Measurements from ENCODE around the gene SMYD2. TPM values are rescaled to one million over a fixed set of nuclear protein-coding genes. Genes with fewer than 3 reads are reported as not detected.

The SMYD2 gene
- total RNA-seq, 2 donors from 2014 or later, result 14.0 to 19.7 TPM

GRCh38 chr1:214303141-214303930, 22.4 kb downstream of the SMYD2 start:
- no peak for DNase-seq (ENCODE audit: low spot score)
- Mint-ChIP-seq H3K36me3 (no peaks in the 10 kb centered on the region), H3K4me3 (no peak overlapping the region), H3K4me1 (ENCODE audit: low read depth in 2 of 2) (peaks cover 9 to 17% of the 10 kb centered on the region in 2 donors), H3K27me3 (no peaks in the 10 kb centered on the region), H3K27ac (no peak overlapping the region), H3K9me3 (no peaks in the 10 kb centered on the region)
- ATAC-seq, result no peak

DNA sequence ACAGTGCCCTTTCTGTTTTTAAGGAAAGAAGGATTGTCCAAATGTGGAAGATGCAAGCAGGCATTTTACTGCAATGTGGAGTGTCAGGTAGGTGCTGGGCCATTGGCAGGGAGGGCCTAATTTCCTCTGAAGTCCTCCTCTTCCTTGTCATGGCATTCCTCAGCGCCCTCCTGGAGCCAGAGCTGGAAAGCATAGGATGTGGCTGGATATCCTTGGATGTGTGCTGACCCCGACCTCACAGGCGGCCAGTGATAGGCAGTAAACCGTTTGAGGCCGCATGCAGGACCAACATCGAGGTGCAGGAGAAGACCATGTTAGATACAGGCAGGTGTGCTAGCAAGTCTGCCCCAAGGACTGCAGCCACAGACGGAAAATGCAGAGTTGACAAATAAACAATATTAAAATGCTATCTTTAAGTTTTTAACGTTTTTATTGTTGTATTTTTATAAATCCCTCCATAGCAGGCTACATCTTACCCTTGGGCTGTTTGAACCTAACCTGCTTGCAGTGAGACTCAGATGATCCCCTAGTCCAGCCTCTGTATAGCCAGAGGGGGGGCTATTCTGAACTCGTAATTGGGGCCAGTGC, 24.3 kb downstream of the SMYD2 start:
- H3K36me3 Mint-ChIP-seq, result no peaks in the 10 kb centered on the region
- H3K4me3 Mint-ChIP-seq, result no peak overlapping the region
- no peak overlapping the region for H3K27ac Mint-ChIP-seq
- H3K4me1 Mint-ChIP-seq (ENCODE audit: low read depth in 2 of 2), result peaks cover 26 to 27% of the 10 kb centered on the region in 2 donors
- no peaks in the 10 kb centered on the region for H3K27me3 Mint-ChIP-seq
- ATAC-seq (no peak), DNase-seq (ENCODE audit: low spot score) (no peak)
- no peaks in the 10 kb centered on the region for H3K9me3 Mint-ChIP-seq

- DNase-seq (ENCODE audit: low spot score) (no peak), ATAC-seq (no peak)
- no peaks in the 10 kb centered on the region for H3K36me3 Mint-ChIP-seq
- H3K4me3 Mint-ChIP-seq, result no peak overlapping the region
- peaks cover 27 to 35% of the 10 kb centered on the region in 2 donors for H3K4me1 Mint-ChIP-seq (ENCODE audit: low read depth in 2 of 2)
- H3K27me3 Mint-ChIP-seq, result no peaks in the 10 kb centered on the region
- H3K9me3 Mint-ChIP-seq, result no peaks in the 10 kb centered on the region
- no peak overlapping the region for H3K27ac Mint-ChIP-seq
Observed at GRCh38 chr1:214306269-214306668, 25.3 kb downstream of the SMYD2 start.

GRCh38 chr1:214310010-214310409, 29.1 kb downstream of the SMYD2 start:
- Mint-ChIP-seq H3K27ac (no peak overlapping the region), H3K4me1 (ENCODE audit: low read depth in 2 of 2) (peaks cover 16 to 42% of the 10 kb centered on the region in 2 donors), H3K36me3 (peaks cover 2% of the 10 kb centered on the region), H3K9me3 (no peaks in the 10 kb centered on the region), H3K4me3 (peak overlapping the region; percentile 74), H3K27me3 (no peaks in the 10 kb centered on the region)
- DNase-seq (ENCODE audit: low spot score) (no peak), ATAC-seq (peak in 1 of 2 donors; percentile 59)

GRCh38 chr1:214310777-214311690, 30.1 kb downstream of the SMYD2 start:
- H3K9me3 Mint-ChIP-seq, result no peaks in the 10 kb centered on the region
- ATAC-seq, result no peak
- peaks cover 7% of the 10 kb centered on the region for H3K36me3 Mint-ChIP-seq
- H3K27me3 Mint-ChIP-seq, result no peaks in the 10 kb centered on the region
- no peak for DNase-seq (ENCODE audit: low spot score)
- H3K4me3 Mint-ChIP-seq, result peak overlapping the region; percentile 74
- peak overlapping the region in 1 of 2 donors; percentile 79 for H3K27ac Mint-ChIP-seq
- H3K4me1 Mint-ChIP-seq (ENCODE audit: low read depth in 2 of 2), result peaks cover 16 to 42% of the 10 kb centered on the region in 2 donors

DNA sequence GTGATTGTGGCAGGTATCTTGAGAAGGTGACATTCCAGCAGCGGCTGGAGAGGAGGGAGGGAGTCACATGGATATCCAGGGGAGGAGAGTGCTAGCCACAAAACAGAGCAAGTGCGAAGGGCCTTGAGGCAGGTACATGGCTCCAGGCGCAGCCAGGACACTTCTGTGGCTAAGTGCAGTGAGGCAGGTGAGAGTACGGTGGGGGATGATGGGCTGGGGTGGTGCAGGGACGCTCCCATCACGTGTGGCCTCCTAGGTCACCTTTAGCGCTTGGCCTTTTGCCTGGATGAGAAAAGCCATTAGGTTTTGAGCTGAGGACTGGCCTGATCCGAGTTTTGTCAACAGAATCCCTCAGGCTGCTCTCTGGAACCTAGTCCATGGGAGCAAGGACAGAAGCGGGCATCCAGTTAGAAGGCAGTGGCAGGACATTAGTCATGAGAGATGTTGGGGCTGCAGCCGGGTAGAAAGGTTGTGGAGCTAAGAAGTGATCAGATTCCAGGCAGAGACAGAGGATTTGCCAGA, 31.6 kb downstream of the SMYD2 start:
- ATAC-seq, result no peak
- Mint-ChIP-seq H3K27ac (no peak overlapping the region), H3K36me3 (peaks cover 7% of the 10 kb centered on the region), H3K4me3 (no peak overlapping the region), H3K9me3 (no peaks in the 10 kb centered on the region), H3K4me1 (ENCODE audit: low read depth in 2 of 2) (peaks cover 16 to 42% of the 10 kb centered on the region in 2 donors), H3K27me3 (no peaks in the 10 kb centered on the region)
- DNase-seq (ENCODE audit: low spot score), result no peak

- no peak overlapping the region for H3K4me3 Mint-ChIP-seq
- H3K4me1 Mint-ChIP-seq (ENCODE audit: low read depth in 2 of 2), result peaks cover 12 to 35% of the 10 kb centered on the region in 2 donors
- no peaks in the 10 kb centered on the region for H3K9me3 Mint-ChIP-seq
- no peak for ATAC-seq
- H3K27me3 Mint-ChIP-seq, result no peaks in the 10 kb centered on the region
- no peak for DNase-seq (ENCODE audit: low spot score)
- H3K27ac Mint-ChIP-seq, result no peak overlapping the region
- peaks cover 17% of the 10 kb centered on the region for H3K36me3 Mint-ChIP-seq
Observed at GRCh38 chr1:214314178-214314843, 33.4 kb downstream of the SMYD2 start.

DNA sequence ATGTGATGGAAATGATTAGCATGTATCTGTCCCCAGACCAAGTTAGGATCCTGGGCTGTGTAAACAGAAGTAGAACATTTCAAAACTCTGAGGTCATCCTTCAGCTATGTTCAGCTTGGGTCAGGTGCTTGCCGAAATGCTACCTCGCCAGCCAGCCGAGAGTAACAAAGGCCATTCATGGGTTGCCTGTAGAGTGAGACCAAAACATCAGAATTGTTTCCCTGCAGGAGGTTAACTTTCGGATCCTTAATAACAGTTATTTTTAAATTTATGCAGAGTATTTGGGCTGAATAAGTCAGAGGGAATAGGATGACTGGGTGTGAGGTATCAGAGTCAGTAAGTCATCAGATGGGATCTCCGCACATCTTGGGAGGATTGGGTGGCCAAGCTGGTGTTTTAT, 35.6 kb downstream of the SMYD2 start:
- H3K36me3 Mint-ChIP-seq, result peaks cover 23% of the 10 kb centered on the region
- no peak overlapping the region for H3K4me3 Mint-ChIP-seq
- ATAC-seq (no peak), DNase-seq (ENCODE audit: low spot score) (no peak)
- no peaks in the 10 kb centered on the region for H3K9me3 Mint-ChIP-seq
- H3K4me1 Mint-ChIP-seq (ENCODE audit: low read depth in 2 of 2), result peaks cover 0 to 17% of the 10 kb centered on the region in 2 donors
- H3K27ac Mint-ChIP-seq, result no peak overlapping the region
- H3K27me3 Mint-ChIP-seq, result no peaks in the 10 kb centered on the region

- H3K4me3 Mint-ChIP-seq, result no peak overlapping the region
- peaks cover 0 to 11% of the 10 kb centered on the region in 2 donors for H3K4me1 Mint-ChIP-seq (ENCODE audit: low read depth in 2 of 2)
- peaks cover 23% of the 10 kb centered on the region for H3K36me3 Mint-ChIP-seq
- H3K27ac Mint-ChIP-seq, result no peak overlapping the region
- H3K9me3 Mint-ChIP-seq, result no peaks in the 10 kb centered on the region
- H3K27me3 Mint-ChIP-seq, result no peaks in the 10 kb centered on the region
- ATAC-seq, result no peak
- no peak for DNase-seq (ENCODE audit: low spot score)
Observed at GRCh38 chr1:214317300-214317699, 36.3 kb downstream of the SMYD2 start.

DNA sequence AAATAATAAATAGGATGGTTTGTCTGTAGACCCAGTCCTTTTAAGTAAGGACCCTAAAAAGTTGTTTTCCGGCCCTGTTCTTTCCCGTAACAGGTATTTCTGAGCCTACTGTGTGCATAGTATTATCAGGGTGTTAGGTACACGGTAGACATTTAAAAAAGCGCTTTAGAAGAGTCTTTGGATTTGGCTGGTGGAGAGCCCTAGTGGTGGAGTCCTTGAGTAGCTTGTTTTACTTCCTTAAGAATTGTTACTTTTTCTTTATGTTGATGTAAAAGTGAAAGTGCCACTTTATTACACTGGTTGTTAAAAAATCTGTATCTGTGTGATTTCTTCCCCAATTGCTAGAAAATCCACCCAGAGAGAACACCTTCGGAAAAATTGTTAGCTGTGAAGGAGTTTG, 36.8 kb downstream of the SMYD2 start:
- H3K36me3 Mint-ChIP-seq, result peaks cover 23% of the 10 kb centered on the region

DNA sequence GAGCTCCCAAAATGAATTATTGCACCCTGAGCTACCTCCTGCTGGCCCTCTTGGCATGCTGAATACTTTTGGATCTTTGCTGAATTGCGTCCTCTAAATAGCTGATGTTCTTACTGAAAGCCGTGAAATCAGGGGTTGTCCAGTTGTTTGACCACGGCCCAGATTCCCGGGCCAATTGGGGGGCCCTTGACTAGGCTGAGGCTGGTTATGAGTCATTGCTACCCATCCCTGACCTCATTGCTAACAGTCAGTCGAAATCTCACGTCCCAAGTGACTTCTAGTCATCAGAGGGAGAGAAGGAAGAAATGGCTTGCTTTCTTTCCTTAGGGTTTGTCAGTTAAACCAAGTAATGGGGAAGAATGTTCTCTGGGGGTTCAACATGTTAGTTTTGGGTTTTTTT, 37.4 kb downstream of the SMYD2 start:
- no peaks in the 10 kb centered on the region for H3K27me3 Mint-ChIP-seq
- ATAC-seq, result no peak
- H3K4me1 Mint-ChIP-seq (ENCODE audit: low read depth in 2 of 2), result peaks cover 0 to 9% of the 10 kb centered on the region in 2 donors
- peaks cover 23% of the 10 kb centered on the region for H3K36me3 Mint-ChIP-seq
- H3K27ac Mint-ChIP-seq, result no peak overlapping the region
- H3K9me3 Mint-ChIP-seq, result no peaks in the 10 kb centered on the region
- no peak for DNase-seq (ENCODE audit: low spot score)
- H3K4me3 Mint-ChIP-seq, result no peak overlapping the region

More for the DNA sequence above, 36.8 kb downstream of the SMYD2 start:
- H3K4me1 Mint-ChIP-seq (ENCODE audit: low read depth in 2 of 2), result peaks cover 0 to 9% of the 10 kb centered on the region in 2 donors
- H3K4me3 Mint-ChIP-seq, result no peak overlapping the region
- H3K27ac Mint-ChIP-seq, result no peak overlapping the region
- no peaks in the 10 kb centered on the region for H3K9me3 Mint-ChIP-seq
- DNase-seq (ENCODE audit: low spot score), result no peak
- H3K27me3 Mint-ChIP-seq, result no peaks in the 10 kb centered on the region
- ATAC-seq, result no peak

DNA sequence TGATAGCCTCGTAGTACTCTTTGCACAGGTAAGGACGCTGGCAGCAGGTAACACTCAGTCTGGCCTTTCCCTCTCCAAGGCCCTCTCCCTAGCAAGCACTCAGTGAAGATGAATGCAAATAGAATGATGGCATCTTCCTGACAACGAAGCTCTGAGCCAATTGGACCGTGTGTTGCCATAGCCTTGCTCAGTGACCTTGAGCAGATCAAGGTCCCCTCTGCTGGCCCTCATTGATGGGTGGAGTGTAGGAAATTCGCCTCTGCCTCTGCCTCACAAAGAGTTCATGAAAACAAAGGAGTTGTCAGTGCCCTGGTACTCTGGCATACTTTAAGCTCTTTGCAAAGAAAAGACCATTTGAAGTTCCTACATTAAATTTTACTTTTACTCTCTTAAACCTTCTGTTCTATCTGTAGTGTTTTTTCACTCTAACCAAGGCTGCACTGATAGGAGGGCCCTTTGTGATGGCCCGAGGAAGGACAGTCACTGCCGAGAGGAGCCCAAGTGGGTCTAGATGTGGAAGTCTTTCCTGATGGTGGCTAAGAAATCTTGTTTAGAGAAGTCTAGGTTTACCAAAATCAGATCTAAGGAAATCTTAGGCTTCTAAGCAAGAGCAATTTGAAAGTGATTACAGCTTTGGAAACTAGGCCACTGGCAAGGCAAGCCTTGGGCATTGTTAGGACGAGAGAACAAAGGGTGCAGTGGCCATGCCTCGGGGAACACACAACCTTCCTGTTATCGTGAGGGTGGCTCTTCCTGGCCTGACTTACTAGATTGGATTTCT, 38.2 kb downstream of the SMYD2 start:
- no peak overlapping the region for H3K27ac Mint-ChIP-seq
- H3K27me3 Mint-ChIP-seq, result no peaks in the 10 kb centered on the region
- ATAC-seq (no peak), DNase-seq (ENCODE audit: low spot score) (no peak)
- no peaks in the 10 kb centered on the region for H3K9me3 Mint-ChIP-seq
- H3K4me1 Mint-ChIP-seq (ENCODE audit: low read depth in 2 of 2), result peaks cover 0 to 4% of the 10 kb centered on the region in 2 donors
- H3K4me3 Mint-ChIP-seq, result no peak overlapping the region
- peaks cover 23% of the 10 kb centered on the region for H3K36me3 Mint-ChIP-seq

Data from natural killer cell treated with Interleukin-12 subunit alpha and Interleukin-12 subunit beta and Interleukin-15 and Interleukin-18, amount 100 ng/mL, for 72 hours (primary cell).